K562 (cell line): ENCODE measurements around the gene SCMH1. TPM values are rescaled to one million over a fixed set of nuclear protein-coding genes. Genes with fewer than 3 reads are reported as not detected.
A peak's percentile ranks its signal among the peaks of the same experiment; 100 is the strongest.

ENCODE experiments used
- CBX2 ChIP-seq: fragments of 200-600 bp; sonication (generic); IDR thresholded peaks from one replicate; pipeline ENCODE4 v1.6.1; 2012; ENCODE audit warnings: mild to moderate bottlenecking, low read length, inconsistent platforms; ENCODE audit not compliant: insufficient read depth, poor library complexity, severe bottlenecking
- EHMT2 ChIP-seq: fragments of 450-650 bp; IDR thresholded peaks from 2 replicates; pipeline ENCODE4 v1.6.1; 2018; ENCODE audit warnings: antibody characterized with exemption
- FOXJ3 ChIP-seq: sonication (generic); formaldehyde crosslinking; IDR thresholded peaks from 2 replicates; pipeline ENCODE4 v1.4.0; 2020; ENCODE audit warnings: mild to moderate bottlenecking, missing genetic modification reagents
- GATA2 ChIP-seq: sonication (generic); formaldehyde crosslinking; IDR thresholded peaks from 2 replicates; pipeline ENCODE4 v1.4.0; 2020; ENCODE audit warnings: mild to moderate bottlenecking, missing genetic modification reagents
- HNRNPH1 ChIP-seq: fragments of 200-400 bp; formaldehyde crosslinking; optimal IDR thresholded peaks from 2 replicates; pipeline ENCODE3; 2017; ENCODE audit warnings: low read depth, mild to moderate bottlenecking, low read length, moderate library complexity
- HNRNPUL1 ChIP-seq: fragments of 200-400 bp; formaldehyde crosslinking; IDR thresholded peaks from 2 replicates; pipeline ENCODE4 v1.6.1; 2017; ENCODE audit warnings: low read length
- KLF6 ChIP-seq: fragments of 250-450 bp; sonication (Bioruptor Pico); IDR thresholded peaks from 2 replicates; pipeline ENCODE4 v1.4.0; 2020; ENCODE audit warnings: mild to moderate bottlenecking, moderate library complexity, borderline replicate concordance
- NCOA6 ChIP-seq: fragments of 450-650 bp; IDR thresholded peaks from 2 replicates; pipeline ENCODE4 v1.6.1; 2017; ENCODE audit warnings: mild to moderate bottlenecking
- POLR2AphosphoS5 ChIP-seq: IDR thresholded peaks from 2 replicates; pipeline ENCODE4 v1.6.1; 2011; ENCODE audit warnings: mild to moderate bottlenecking, low read depth, low read length, moderate library complexity; ENCODE audit not compliant: control insufficient read depth, insufficient read depth
- RBM34 ChIP-seq: fragments of 200-400 bp; formaldehyde crosslinking; IDR thresholded peaks from 2 replicates; pipeline ENCODE4 v1.6.1; 2018; ENCODE audit warnings: low read length, borderline replicate concordance; ENCODE audit not compliant: insufficient read depth
- SOX6 ChIP-seq: fragments of 450-650 bp; IDR thresholded peaks from 2 replicates; pipeline ENCODE4 v1.6.1; 2014; ENCODE audit warnings: mild to moderate bottlenecking
- TAF7 ChIP-seq: fragments of 450-650 bp; IDR thresholded peaks from 2 replicates; pipeline ENCODE4 v1.6.1; 2016; ENCODE audit warnings: missing genetic modification characterization, missing compliant biosample characterization
- TBP ChIP-seq: optimal IDR thresholded peaks from 2 replicates; pipeline ENCODE3; 2011; ENCODE audit warnings: low read depth, low read length, improper control_type of control experiment
- ZC3H4 ChIP-seq: sonication (generic); formaldehyde crosslinking; IDR thresholded peaks from 2 replicates; pipeline ENCODE4 v1.9.0; 2021; ENCODE audit warnings: missing genetic modification reagents, borderline replicate concordance
- ZNF197 ChIP-seq: fragments of 200-800 bp; sonication (Bioruptor generic); IDR thresholded peaks from 2 replicates; pipeline ENCODE4 v1.6.1; 2016; ENCODE audit warnings: low read depth, missing genetic modification characterization, missing compliant biosample characterization
- ZNF263 ChIP-seq: sonication (generic); formaldehyde crosslinking; IDR thresholded peaks from 2 replicates; pipeline ENCODE4 v1.8.0; 2022; ENCODE audit warnings: mild to moderate bottlenecking, missing genetic modification reagents, borderline replicate concordance
- ZNF408 ChIP-seq: fragments of 250-450 bp; sonication (Bioruptor Pico); IDR thresholded peaks from 2 replicates; pipeline ENCODE4 v1.4.0; 2020; ENCODE audit warnings: low read depth, mild to moderate bottlenecking, moderate library complexity
- ZNF780A ChIP-seq: fragments of 250-450 bp; sonication (Bioruptor Pico); IDR thresholded peaks from 2 replicates; pipeline ENCODE4 v1.5.0; 2021; ENCODE audit warnings: mild to moderate bottlenecking
- polyA plus RNA-seq, 8 experiments: library from polyadenylated mRNA; depleted of rRNA in 4 of 8; stranded (reverse) in 5 of 8; unstranded in 3 of 8; fragments of >200 nt; fragmentation: Nextera tagmentation in 2 of 8; fragmentation: Illumina TruSeq in 1 of 8; extraction: Ambion mirVana in 2 of 8; extraction: Trizol in 1 of 8; gene quantifications; 2 replicates each; pipeline versions ENCODE4 v1.2.1 to v1.2.3, GENCODE V29; 2011 to 2014; ENCODE audit warnings: inconsistent platforms in 1 of 8, missing spikeins in 1 of 8
- total RNA-seq, 7 experiments: library from RNA; depleted of rRNA in 6 of 7; stranded (reverse); fragments of >200 nt in 6 of 7; fragmentation: Illumina TruSeq in 2 of 7; extraction: Trizol in 2 of 7; gene quantifications; 2 replicates each; pipeline versions ENCODE4 v1.2.1 to v1.2.3, GENCODE V29; 2011 to 2021; ENCODE audit warnings: low replicate concordance in 1 of 7
- TF ChIP-seq, protein P1 (sequence below): sonication (generic); formaldehyde crosslinking; IDR thresholded peaks from 2 replicates; pipeline ENCODE4 v1.8.0; 2022; ENCODE audit warnings: missing genetic modification reagents, mild to moderate bottlenecking, borderline replicate concordance
- TF ChIP-seq, protein P2 (sequence below): fragments of 450-650 bp; IDR thresholded peaks from 2 replicates; pipeline ENCODE4 v1.6.1; 2016; ENCODE audit warnings: antibody characterized with exemption
- TF ChIP-seq, protein P3 (sequence below): fragments of 250-450 bp; sonication (Bioruptor Pico); IDR thresholded peaks from 2 replicates; pipeline ENCODE4 v1.5.0; 2022; ENCODE audit warnings: mild to moderate bottlenecking
- TF ChIP-seq, protein P4 (sequence below): sonication (generic); formaldehyde crosslinking; IDR thresholded peaks from 2 replicates; pipeline ENCODE4 v1.8.1; 2023; ENCODE audit warnings: mild to moderate bottlenecking, missing genetic modification reagents

SCMH1 gene
- total and polyA plus RNA-seq, 9 of the 15 experiments (the other 6 are each of a cell fraction or from before 2014, with no cell fraction given): 8.5 to 37.0 (median 26.8) TPM

DNA sequence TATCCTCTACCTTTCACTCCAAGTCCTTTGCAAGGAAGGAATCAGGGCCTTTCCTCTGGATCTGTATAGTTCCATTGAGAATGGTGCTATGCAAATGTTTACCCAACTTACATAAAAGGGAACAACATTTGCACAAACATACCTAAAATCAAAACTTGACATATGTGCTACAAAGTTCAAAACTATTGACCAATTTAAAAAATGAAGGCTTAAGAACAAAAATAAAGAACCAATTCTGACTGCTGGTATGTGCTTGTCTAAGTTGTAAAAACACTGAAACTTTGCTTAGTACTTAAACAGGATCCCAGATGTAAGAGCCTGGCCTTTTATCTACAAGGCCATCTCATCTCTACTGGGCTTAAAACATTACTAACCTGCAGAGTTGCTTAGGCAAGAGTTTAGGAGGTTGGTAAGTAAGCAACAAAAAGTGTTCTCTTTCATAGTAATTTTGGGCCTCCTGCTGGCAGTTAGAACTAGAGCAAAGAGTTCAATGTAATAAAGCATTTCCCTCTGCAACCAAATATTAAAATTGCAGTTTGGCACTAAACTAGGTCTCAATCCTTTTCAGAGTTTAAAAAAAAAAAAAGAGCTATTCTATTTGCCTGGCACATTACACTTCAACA, 2.0 kb downstream of the SCMH1 start (continued):
- TF ChIP-seq, protein P1, sequence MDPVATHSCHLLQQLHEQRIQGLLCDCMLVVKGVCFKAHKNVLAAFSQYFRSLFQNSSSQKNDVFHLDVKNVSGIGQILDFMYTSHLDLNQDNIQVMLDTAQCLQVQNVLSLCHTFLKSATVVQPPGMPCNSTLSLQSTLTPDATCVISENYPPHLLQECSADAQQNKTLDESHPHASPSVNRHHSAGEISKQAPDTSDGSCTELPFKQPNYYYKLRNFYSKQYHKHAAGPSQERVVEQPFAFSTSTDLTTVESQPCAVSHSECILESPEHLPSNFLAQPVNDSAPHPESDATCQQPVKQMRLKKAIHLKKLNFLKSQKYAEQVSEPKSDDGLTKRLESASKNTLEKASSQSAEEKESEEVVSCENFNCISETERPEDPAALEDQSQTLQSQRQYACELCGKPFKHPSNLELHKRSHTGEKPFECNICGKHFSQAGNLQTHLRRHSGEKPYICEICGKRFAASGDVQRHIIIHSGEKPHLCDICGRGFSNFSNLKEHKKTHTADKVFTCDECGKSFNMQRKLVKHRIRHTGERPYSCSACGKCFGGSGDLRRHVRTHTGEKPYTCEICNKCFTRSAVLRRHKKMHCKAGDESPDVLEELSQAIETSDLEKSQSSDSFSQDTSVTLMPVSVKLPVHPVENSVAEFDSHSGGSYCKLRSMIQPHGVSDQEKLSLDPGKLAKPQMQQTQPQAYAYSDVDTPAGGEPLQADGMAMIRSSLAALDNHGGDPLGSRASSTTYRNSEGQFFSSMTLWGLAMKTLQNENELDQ (CRISPR knock-in tag): no peak
- TF ChIP-seq ZC3H4 (CRISPR knock-in tag) (no peak), CBX2 (no peak), SOX6 (peak; percentile 25; the same call in 1 of the 2 replicates), RBM34 (no peak), ZNF408 (CRISPR knock-in tag) (no peak), NCOA6 (no peak), TAF7 (tag) (no peak), GATA2 (peak; percentile 60), ZNF263 (CRISPR knock-in tag) (no peak), KLF6 (CRISPR knock-in tag) (no peak), FOXJ3 (CRISPR knock-in tag) (no peak), EHMT2 (no peak), HNRNPUL1 (no peak), TBP (no peak), ZNF197 (CRISPR knock-in tag) (no peak), HNRNPH1 (no peak), POLR2AphosphoS5 (no peak), ZNF780A (peak; percentile 95; the same call in 1 of the 2 replicates)
- TF ChIP-seq, protein P2, sequence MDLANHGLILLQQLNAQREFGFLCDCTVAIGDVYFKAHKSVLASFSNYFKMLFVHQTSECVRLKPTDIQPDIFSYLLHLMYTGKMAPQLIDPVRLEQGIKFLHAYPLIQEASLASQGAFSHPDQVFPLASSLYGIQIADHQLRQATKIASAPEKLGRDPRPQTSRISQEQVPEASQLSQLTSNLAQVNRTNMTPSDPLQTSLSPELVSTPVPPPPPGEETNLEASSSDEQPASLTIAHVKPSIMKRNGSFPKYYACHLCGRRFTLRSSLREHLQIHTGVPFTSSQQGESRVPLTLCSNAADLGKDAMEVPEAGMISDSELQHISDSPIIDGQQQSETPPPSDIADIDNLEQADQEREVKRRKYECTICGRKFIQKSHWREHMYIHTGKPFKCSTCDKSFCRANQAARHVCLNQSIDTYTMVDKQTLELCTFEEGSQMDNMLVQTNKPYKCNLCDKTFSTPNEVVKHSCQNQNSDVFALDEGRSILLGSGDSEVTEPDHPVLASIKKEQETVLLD: no peak
- TF ChIP-seq, protein P3, sequence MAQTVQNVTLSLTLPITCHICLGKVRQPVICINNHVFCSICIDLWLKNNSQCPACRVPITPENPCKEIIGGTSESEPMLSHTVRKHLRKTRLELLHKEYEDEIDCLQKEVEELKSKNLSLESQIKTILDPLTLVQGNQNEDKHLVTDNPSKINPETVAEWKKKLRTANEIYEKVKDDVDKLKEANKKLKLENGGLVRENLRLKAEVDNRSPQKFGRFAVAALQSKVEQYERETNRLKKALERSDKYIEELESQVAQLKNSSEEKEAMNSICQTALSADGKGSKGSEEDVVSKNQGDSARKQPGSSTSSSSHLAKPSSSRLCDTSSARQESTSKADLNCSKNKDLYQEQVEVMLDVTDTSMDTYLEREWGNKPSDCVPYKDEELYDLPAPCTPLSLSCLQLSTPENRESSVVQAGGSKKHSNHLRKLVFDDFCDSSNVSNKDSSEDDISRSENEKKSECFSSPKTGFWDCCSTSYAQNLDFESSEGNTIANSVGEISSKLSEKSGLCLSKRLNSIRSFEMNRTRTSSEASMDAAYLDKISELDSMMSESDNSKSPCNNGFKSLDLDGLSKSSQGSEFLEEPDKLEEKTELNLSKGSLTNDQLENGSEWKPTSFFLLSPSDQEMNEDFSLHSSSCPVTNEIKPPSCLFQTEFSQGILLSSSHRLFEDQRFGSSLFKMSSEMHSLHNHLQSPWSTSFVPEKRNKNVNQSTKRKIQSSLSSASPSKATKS (CRISPR knock-in tag): no peak
- TF ChIP-seq, protein P4, sequence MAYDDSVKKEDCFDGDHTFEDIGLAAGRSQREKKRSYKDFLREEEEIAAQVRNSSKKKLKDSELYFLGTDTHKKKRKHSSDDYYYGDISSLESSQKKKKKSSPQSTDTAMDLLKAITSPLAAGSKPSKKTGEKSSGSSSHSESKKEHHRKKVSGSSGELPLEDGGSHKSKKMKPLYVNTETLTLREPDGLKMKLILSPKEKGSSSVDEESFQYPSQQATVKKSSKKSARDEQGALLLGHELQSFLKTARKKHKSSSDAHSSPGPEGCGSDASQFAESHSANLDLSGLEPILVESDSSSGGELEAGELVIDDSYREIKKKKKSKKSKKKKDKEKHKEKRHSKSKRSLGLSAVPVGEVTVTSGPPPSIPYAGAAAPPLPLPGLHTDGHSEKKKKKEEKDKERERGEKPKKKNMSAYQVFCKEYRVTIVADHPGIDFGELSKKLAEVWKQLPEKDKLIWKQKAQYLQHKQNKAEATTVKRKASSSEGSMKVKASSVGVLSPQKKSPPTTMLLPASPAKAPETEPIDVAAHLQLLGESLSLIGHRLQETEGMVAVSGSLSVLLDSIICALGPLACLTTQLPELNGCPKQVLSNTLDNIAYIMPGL (CRISPR knock-in tag): no peak
